B cell (primary cell): ENCODE measurements around the gene SERPINB6. TPM values are rescaled to one million over a fixed set of nuclear protein-coding genes. Genes with fewer than 3 reads are reported as not detected.

Experiments used
- ATAC-seq: fragments of 200-7000 bp; cut with Tn5 transposase; one replicate; pipeline ENCODE4 v1.10.0; 2021; ENCODE audit warnings: low read depth, mild to moderate bottlenecking, moderate number of reproducible peaks, moderate library complexity
- CTCF ChIA-PET: fragments of 350-600 bp; sonication (Branson Sonifier 250); formaldehyde crosslinking; loops from one replicate; lab custom pipeline; 2021; ENCODE audit warnings: antibody characterized with exemption, inconsistent platforms; lab: Charles Lee
- POLR2A ChIA-PET: fragments of 350-600 bp; sonication (Branson Sonifier 250); formaldehyde crosslinking; loops from one replicate; lab custom pipeline; 2021; ENCODE audit warnings: antibody characterized with exemption; lab: Charles Lee
- DNase-seq: peaks from one replicate; pipeline ENCODE4 v3.0.0; 2013
- H2AFZ ChIP-seq: 2 replicates; pipeline ENCODE4 v1.6.1; 2012; ENCODE audit warnings: mild to moderate bottlenecking, low read depth, low read length; ENCODE audit not compliant: insufficient read depth, poor library complexity, severe bottlenecking
- H3K27ac ChIP-seq, 2 donors: 1 replicate in 1 of 2; 2 replicates in 1 of 2; pipeline ENCODE4 v1.5.1; 2012 to 2013; ENCODE audit warnings: low read length in 2 of 2, mild to moderate bottlenecking in 2 of 2, moderate library complexity in 1 of 2
- H3K27me3 ChIP-seq, 4 experiments: fragments of 200-600 bp in 1 of 4; sonication (generic) in 1 of 4; replicated peaks in 1 of 4; 1 replicate in 2 of 4; 2 replicates in 2 of 4; pipeline versions ENCODE4 v1.6.1 to v1.7.0; 2013 to 2016; ENCODE audit warnings: low read length in 3 of 4, mild to moderate bottlenecking in 2 of 4, mixed read lengths in 1 of 4, moderate library complexity in 1 of 4; ENCODE audit not compliant: insufficient read depth in 4 of 4, control insufficient read depth in 3 of 4; ENCODE audit errors: control extremely low read depth in 1 of 4
- H3K36me3 ChIP-seq, 2 experiments: replicated peaks in 1 of 2; 1 replicate in 1 of 2; 2 replicates in 1 of 2; pipeline versions ENCODE4 v1.6.1 to v1.7.1; 2013; ENCODE audit warnings: low read length in 1 of 2; ENCODE audit not compliant: insufficient read depth in 2 of 2, control insufficient read depth in 1 of 2; ENCODE audit errors: control extremely low read depth in 1 of 2, extremely low read depth in 1 of 2
- H3K4me1 ChIP-seq, 2 donors: fragments of 200-600 bp in 1 of 2; sonication (generic) in 1 of 2; 1 replicate in 1 of 2; 2 replicates in 1 of 2; pipeline versions ENCODE4 v1.5.1 to v1.6.1; 2013 to 2017; ENCODE audit warnings: low read length in 2 of 2; ENCODE audit not compliant: control insufficient read depth in 2 of 2, insufficient read depth in 2 of 2
- H3K4me2 ChIP-seq: replicated peaks from 2 replicates; pipeline ENCODE3; 2012; ENCODE audit warnings: mild to moderate bottlenecking, low read depth, low read length; ENCODE audit not compliant: poor library complexity, severe bottlenecking
- H3K4me3 ChIP-seq, 5 experiments: fragments of 200-600 bp in 1 of 5; sonication (generic) in 1 of 5; 1 replicate in 3 of 5; 2 replicates in 2 of 5; pipeline versions ENCODE4 v1.5.1 to v1.7.0; 2011 to 2016; ENCODE audit warnings: low read length in 4 of 5, mild to moderate bottlenecking in 4 of 5, low read depth in 2 of 5, control low read depth in 1 of 5, moderate library complexity in 1 of 5; ENCODE audit not compliant: insufficient read depth in 1 of 5; ENCODE audit errors: control extremely low read depth in 1 of 5, extremely low read depth in 1 of 5
- H3K79me2 ChIP-seq: fragments of 200-600 bp; sonication (generic); one replicate; pipeline ENCODE4 v1.6.0; 2016; ENCODE audit warnings: low read length; ENCODE audit not compliant: control insufficient read depth, insufficient read depth
- H3K9ac ChIP-seq: fragments of 200-600 bp; sonication (generic); 2 replicates; pipeline ENCODE4 v1.6.1; 2017; ENCODE audit warnings: mild to moderate bottlenecking, low read length, moderate library complexity
- H3K9me3 ChIP-seq, 3 donors: one replicate each; pipeline versions ENCODE4 v1.6.1 to v1.7.1; 2013; ENCODE audit warnings: low read length in 2 of 3; ENCODE audit not compliant: control insufficient read depth in 2 of 3, insufficient read depth in 1 of 3; ENCODE audit errors: control extremely low read depth in 1 of 3
- H4K20me1 ChIP-seq: 2 replicates; pipeline ENCODE4 v1.6.0; 2012; ENCODE audit warnings: mild to moderate bottlenecking, low read length; ENCODE audit not compliant: insufficient read depth, control insufficient read depth, poor library complexity, severe bottlenecking
- H3K27ac Mint-ChIP-seq: one replicate; pipeline ENCODE4 v1.8.0; 2021; ENCODE audit warnings: mixed read lengths
- H3K27me3 Mint-ChIP-seq: one replicate; pipeline ENCODE4 v1.8.0; 2021; ENCODE audit warnings: mixed read lengths
- H3K4me1 Mint-ChIP-seq: one replicate; pipeline ENCODE4 v1.8.0; 2021; ENCODE audit warnings: mixed read lengths
- H3K4me3 Mint-ChIP-seq: one replicate; pipeline ENCODE4 v1.8.0; 2021; ENCODE audit warnings: mixed read lengths
- H3K9me3 Mint-ChIP-seq: one replicate; pipeline ENCODE4 v1.8.0; 2022; ENCODE audit warnings: mixed read lengths; ENCODE audit not compliant: insufficient read depth
- EZH2 ChIP-seq: IDR thresholded peaks from 2 replicates; pipeline ENCODE4 v1.6.1; 2012; ENCODE audit warnings: borderline replicate concordance, low read depth, mild to moderate bottlenecking, moderate library complexity, low read length; ENCODE audit not compliant: insufficient read depth, poor library complexity, severe bottlenecking
- WGBS: methylation state at CpG from one replicate; pipeline ENCODE4 v1.1.5; 2013; ENCODE audit warnings: missing lambda C conversion rate; ENCODE audit not compliant: insufficient coverage; 5-methylcytosine and 5-hydroxymethylcytosine counted together
- intact Hi-C: fragments of 100-400 bp; cut with micrococcal nuclease; formaldehyde crosslinking; loops from one replicate; pipeline ENCODE4 v1.10.0; 2022
- polyA plus RNA-seq: library from polyadenylated mRNA; depleted of rRNA; stranded (reverse); fragments of >200 nt; gene quantifications from 2 replicates; pipeline ENCODE4 v1.2.3, GENCODE V29; 2012
- total RNA-seq, 2 donors: library from RNA; stranded (reverse); fragments of 120-200 nt in 1 of 2; gene quantifications; 1 replicate in 1 of 2; 2 replicates in 1 of 2; pipeline versions ENCODE4 v1.2.3 to v1.2.4, GENCODE V29; 2013 to 2022
- TF ChIP-seq, protein P1 (sequence below): fragments of 200-600 bp; IDR thresholded peaks from one replicate; pipeline ENCODE4 v1.8.0; 2022; ENCODE audit warnings: antibody characterized with exemption, mild to moderate bottlenecking

The SERPINB6 gene
- total and polyA plus RNA-seq, 2 donors (not counting 1 experiment from before 2014, with no cell fraction given): 35.2 to 58.5 TPM

DNA sequence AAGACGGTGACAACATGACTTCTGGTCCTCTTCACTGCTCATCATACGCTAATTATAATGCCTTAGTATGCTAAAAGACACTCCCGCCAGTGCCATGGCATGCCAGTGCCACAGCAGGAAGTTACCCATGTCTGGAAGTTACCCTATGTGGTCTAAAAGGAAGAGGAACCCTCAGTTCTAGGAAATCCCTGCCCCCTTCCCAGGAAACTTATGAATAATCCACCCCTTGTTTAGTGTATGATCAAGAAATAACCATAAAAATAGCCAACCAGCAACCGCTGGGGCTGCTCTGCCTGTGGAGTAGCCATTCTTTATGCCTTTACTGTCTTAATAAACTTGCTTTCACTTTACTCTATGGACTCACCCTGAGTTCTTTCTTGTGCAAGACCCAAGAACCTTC lies 52.4 kb downstream of the SERPINB6 start:
- no peaks in the 10 kb centered on the region for H3K9me3 Mint-ChIP-seq
- no peak overlapping the region for H3K9ac ChIP-seq
- H3K4me1 Mint-ChIP-seq: peaks cover 2% of the 10 kb centered on the region

DNA sequence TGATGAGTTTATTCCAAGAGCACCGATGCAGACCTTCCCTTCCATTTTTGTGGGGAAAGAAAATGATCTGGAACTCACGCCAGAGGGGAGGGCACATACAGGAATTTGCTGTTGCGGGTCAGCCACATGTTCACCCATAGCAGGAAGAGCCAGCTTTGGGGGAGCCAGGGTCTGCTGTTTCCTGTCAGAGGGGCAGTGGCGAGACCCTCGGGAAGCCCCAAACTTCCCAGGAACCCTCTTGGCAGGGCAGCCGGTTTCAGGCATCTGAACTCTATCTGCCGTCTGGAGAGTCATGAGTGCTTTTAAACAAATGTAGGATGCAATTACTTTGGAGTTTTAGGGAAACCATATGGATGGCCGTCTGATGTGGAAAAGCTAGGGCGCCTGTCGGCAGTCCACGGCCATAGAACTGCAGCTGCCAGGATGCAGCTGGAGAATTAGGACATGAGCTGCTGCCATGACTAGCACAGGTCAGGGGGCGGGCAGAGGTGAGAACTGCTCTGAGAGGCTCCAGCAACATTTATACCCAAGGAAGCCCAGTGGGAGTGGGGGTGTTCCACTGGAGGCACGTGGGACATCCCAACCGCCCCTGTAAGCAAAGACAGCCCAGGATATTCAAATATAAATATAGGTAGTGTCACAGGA lies 53.4 kb downstream of the SERPINB6 start:
- ChIA-PET CTCF (interaction anchor here (0.9 to 8.6 kb wide), 4 partner anchors 14 to 127 kb away, joined by 3 to 85 read pairs (median 34); no protein-coding TSS in a partner anchor), POLR2A (interaction anchor here (0.6 kb wide), 1 partner anchor 19 kb away, joined by 3 read pairs; no protein-coding TSS in a partner anchor)
- H4K20me1 ChIP-seq: no peaks in the 10 kb centered on the region
- no peaks in the 10 kb centered on the region for H3K36me3 ChIP-seq
- intact Hi-C loops: no loop called here
- no peaks in the 10 kb centered on the region for H3K4me1 ChIP-seq
- H3K79me2 ChIP-seq: no peaks in the 10 kb centered on the region
- no peak overlapping the region for H3K4me3 ChIP-seq
- H3K9ac ChIP-seq: no peak overlapping the region
- DNase-seq (no peak), ATAC-seq (no peak)
- H3K4me3 Mint-ChIP-seq: no peak overlapping the region
- WGBS: 97% methylated on average over 12 of the region's 14 CpGs
- no peaks in the 10 kb centered on the region for H3K27me3 ChIP-seq
- H3K4me1 Mint-ChIP-seq: peaks cover 2% of the 10 kb centered on the region
- TF ChIP-seq EZH2: no peak
- TF ChIP-seq, protein P1, sequence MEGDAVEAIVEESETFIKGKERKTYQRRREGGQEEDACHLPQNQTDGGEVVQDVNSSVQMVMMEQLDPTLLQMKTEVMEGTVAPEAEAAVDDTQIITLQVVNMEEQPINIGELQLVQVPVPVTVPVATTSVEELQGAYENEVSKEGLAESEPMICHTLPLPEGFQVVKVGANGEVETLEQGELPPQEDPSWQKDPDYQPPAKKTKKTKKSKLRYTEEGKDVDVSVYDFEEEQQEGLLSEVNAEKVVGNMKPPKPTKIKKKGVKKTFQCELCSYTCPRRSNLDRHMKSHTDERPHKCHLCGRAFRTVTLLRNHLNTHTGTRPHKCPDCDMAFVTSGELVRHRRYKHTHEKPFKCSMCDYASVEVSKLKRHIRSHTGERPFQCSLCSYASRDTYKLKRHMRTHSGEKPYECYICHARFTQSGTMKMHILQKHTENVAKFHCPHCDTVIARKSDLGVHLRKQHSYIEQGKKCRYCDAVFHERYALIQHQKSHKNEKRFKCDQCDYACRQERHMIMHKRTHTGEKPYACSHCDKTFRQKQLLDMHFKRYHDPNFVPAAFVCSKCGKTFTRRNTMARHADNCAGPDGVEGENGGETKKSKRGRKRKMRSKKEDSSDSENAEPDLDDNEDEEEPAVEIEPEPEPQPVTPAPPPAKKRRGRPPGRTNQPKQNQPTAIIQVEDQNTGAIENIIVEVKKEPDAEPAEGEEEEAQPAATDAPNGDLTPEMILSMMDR: no peak
- H3K9me3 Mint-ChIP-seq: no peaks in the 10 kb centered on the region
- no peak overlapping the region for H3K27ac Mint-ChIP-seq
- no peak overlapping the region for H3K27ac ChIP-seq
- no peak overlapping the region for H3K4me2 ChIP-seq
- H2AFZ ChIP-seq: no peak overlapping the region
- no peaks in the 10 kb centered on the region for H3K27me3 Mint-ChIP-seq
- H3K9me3 ChIP-seq: peaks cover 0 to 5% (median 0%) of the 10 kb centered on the region in 3 donors

More for the DNA sequence above, 52.4 kb downstream of the SERPINB6 start:
- no peak for DNase-seq
- Mint-ChIP-seq H3K27me3 (no peaks in the 10 kb centered on the region), H3K4me3 (no peak overlapping the region), H3K27ac (no peak overlapping the region)
- TF ChIP-seq EZH2: no peak
- Histone ChIP-seq H3K27me3 (no peaks in the 10 kb centered on the region), H3K27ac (no peak overlapping the region), H3K4me2 (no peak overlapping the region), H4K20me1 (no peaks in the 10 kb centered on the region), H3K4me1 (no peaks in the 10 kb centered on the region), H3K9me3 (peaks cover 0 to 5% (median 0%) of the 10 kb centered on the region in 3 donors), H3K36me3 (no peaks in the 10 kb centered on the region), H3K4me3 (no peak overlapping the region), H2AFZ (no peak overlapping the region), H3K79me2 (no peaks in the 10 kb centered on the region)
- 94% methylated on average over 2 of the region's 4 CpGs for WGBS
- ChIA-PET POLR2A (no interaction called here), CTCF (interaction anchor here (6.3 to 8.6 kb wide), 2 partner anchors 13 to 128 kb away, joined by 20 to 49 read pairs; no protein-coding TSS in a partner anchor)
- intact Hi-C loops: no loop called here
- no peak for ATAC-seq
